Activated CD4-positive, alpha-beta T cell treated with anti-CD3 and anti-CD28 coated beads for 1 hour (primary cell): ENCODE measurements around the gene FAM168A.

Experiments used
- DNase-seq: peaks from one replicate; pipeline ENCODE4 v3.0.0-alpha.2; 2020

Gene FAM168A

GRCh38 chr11:73554671-73555320 is 43.1 kb downstream of the FAM168A start:
- DNase-seq, result no peak

GRCh38 chr11:73553266-73553665 is 44.6 kb downstream of the FAM168A start:
- DNase-seq, result no peak

GRCh38 chr11:73551677-73552076 is 46.2 kb downstream of the FAM168A start:
- no peak for DNase-seq

GRCh38 chr11:73549376-73549775 is 48.5 kb downstream of the FAM168A start:
- no peak for DNase-seq

- no peak for DNase-seq
Observed at GRCh38 chr11:73547706-73548595, 50.0 kb downstream of the FAM168A start.

GRCh38 chr11:73542175-73542574 is 55.7 kb downstream of the FAM168A start:
- DNase-seq, result no peak

- no peak for DNase-seq
Observed at GRCh38 chr11:73539506-73540084, 58.3 kb downstream of the FAM168A start.

- no peak for DNase-seq
Observed at GRCh38 chr11:73538381-73538872, 59.5 kb downstream of the FAM168A start.

- DNase-seq, result no peak
Observed at GRCh38 chr11:73537969-73538368, 59.9 kb downstream of the FAM168A start.

GRCh38 chr11:73536961-73537360 is 61.0 kb downstream of the FAM168A start:
- DNase-seq, result no peak

GRCh38 chr11:73532310-73532709 is 65.6 kb downstream of the FAM168A start:
- DNase-seq, result no peak

GRCh38 chr11:73531386-73531785 is 66.5 kb downstream of the FAM168A start:
- DNase-seq, result no peak

GRCh38 chr11:73530109-73530508 is 67.8 kb downstream of the FAM168A start:
- DNase-seq, result no peak

- no peak for DNase-seq
Observed at GRCh38 chr11:73529204-73529530, 68.7 kb downstream of the FAM168A start.

- DNase-seq, result no peak
Observed at GRCh38 chr11:73528483-73529203, 69.3 kb downstream of the FAM168A start.

GRCh38 chr11:73528013-73528412 is 69.9 kb downstream of the FAM168A start:
- DNase-seq, result no peak

- DNase-seq, result no peak
Observed at GRCh38 chr11:73525611-73526010, 72.3 kb downstream of the FAM168A start.

GRCh38 chr11:73524774-73525173 is 73.1 kb downstream of the FAM168A start:
- DNase-seq, result no peak

- DNase-seq, result no peak
Observed at GRCh38 chr11:73521621-73522020, 76.3 kb downstream of the FAM168A start.

GRCh38 chr11:73520353-73521061 is 77.4 kb downstream of the FAM168A start:
- no peak for DNase-seq

- no peak for DNase-seq
Observed at GRCh38 chr11:73519266-73519665, 78.6 kb downstream of the FAM168A start.

- no peak for DNase-seq
Observed at GRCh38 chr11:73518195-73518594, 79.7 kb downstream of the FAM168A start.

GRCh38 chr11:73516080-73516479 is 81.8 kb downstream of the FAM168A start:
- DNase-seq, result no peak
